ENCODE data around the gene TMEM208.

The TMEM208 gene

DNA sequence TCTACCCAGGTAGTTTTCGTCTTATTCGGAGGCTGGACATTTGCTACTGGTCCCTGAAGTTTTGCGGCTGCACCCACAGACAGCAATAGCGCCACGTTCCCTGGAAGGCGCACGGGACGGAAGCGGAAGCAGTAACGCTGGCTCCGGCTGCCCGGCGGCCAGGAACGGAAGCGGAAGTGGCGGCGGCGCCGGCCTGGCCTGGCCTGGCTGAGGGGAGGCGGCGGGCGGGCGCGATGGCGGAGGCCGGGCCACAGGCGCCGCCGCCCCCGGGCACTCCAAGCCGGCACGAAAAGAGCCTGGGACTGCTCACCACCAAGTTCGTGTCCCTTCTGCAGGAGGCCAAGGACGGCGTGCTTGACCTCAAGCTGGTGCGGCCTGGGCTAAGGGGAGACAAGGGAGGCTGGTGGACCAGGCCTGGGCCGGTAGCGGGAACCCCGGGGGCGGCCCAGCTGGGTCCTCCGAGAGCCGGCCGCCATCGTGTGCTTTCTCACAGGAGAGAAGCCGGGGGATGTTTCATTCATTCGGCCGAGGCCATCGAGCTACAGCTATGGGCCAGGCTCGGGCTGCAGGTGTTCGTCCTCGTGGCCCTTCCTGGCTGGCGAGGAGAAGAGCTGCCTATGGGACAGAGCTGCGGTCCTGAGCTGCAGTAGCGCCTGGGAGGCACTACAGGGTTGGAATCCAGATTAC, 34.8 kb upstream of the TMEM208 start, which contains the start of gene E2F4:
E2F4 (plus strand) TSS at position 161 of the 687 bp plus-strand sequence; CDS start at position 234, 73 bp downstream.
- DNase-seq = peak; percentile 82

GRCh38 chr16:67192781-67193361, 34.1 kb upstream of the TMEM208 start:
- no peak for DNase-seq

DNA sequence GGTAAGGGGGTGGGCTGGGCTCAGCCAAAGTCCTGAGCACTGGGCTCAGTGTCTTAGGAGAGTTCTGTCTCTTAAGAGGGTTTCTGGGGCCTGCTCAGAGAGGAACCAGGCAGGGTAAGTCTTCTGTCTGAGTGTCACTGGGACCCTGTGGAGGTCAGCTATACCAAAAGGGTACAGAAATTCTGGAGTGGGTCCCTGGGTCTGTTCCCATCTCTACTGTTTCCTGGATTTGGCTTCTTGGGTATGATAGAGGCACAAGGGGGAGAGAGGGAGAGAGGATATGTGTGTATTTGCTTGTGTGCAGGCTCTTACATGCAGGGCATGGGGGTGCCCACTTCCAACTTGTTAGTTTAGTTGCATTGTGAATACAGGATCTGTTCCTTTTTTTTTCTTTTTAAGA, 33.4 kb upstream of the TMEM208 start:
- DNase-seq = no peak

- no peak for DNase-seq
These were observed 32.7 kb upstream of the TMEM208 start for GRCh38 chr16:67194260-67194659.

DNA sequence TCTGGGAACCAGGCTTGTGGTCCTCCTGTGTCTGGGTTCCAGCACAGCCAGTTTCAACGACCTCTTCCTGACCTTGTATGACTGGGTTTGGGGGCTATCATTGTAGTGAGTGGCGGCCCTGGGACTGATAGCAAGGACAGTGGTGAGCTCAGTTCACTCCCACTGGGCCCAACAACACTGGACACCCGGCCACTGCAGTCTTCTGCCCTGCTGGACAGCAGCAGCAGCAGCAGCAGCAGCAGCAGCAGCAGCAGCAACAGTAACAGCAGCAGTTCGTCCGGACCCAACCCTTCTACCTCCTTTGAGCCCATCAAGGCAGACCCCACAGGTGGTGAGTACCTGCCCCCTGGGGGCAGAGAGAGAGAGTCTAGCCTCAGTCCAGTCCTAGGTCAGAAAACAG, 31.3 kb upstream of the TMEM208 start:
- no peak for DNase-seq

- DNase-seq = no peak
These were observed 30.0 kb upstream of the TMEM208 start for GRCh38 chr16:67196881-67197280.

- DNase-seq = no peak
These were observed 29.2 kb upstream of the TMEM208 start for GRCh38 chr16:67197704-67198103.

- DNase-seq = no peak
These were observed 28.6 kb upstream of the TMEM208 start for GRCh38 chr16:67198238-67198734.

GRCh38 chr16:67199011-67199807, 27.7 kb upstream of the TMEM208 start, which contains the start of gene ELMO3:
Gene ELMO3, plus strand, starts transcription at chr16:67199131. Its CDS starts 196 bp downstream, at chr16:67199327.
- DNase-seq = no peak

DNA sequence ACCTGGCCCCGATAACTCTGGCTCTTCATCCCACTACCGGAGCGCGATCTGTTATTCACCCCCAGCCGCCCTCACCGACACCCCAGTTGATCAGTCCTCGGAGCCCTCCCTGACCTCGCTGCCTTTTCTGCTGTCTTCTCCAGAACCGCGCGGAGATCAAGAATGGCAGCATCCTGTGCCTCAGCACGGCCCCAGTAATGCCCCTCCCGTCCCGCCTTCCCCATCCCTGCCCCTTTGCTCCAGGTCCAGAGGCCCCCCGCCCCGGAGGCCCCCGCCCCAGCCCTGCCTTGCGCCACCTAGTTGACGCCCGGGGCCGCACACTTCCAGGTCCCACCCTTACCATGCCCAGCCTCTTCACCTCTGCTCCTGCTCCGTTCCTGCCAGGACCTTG, 27.1 kb upstream of the TMEM208 start:
- no peak for DNase-seq

GRCh38 chr16:67200491-67200890, 26.4 kb upstream of the TMEM208 start:
- DNase-seq = no peak

- DNase-seq = no peak
These were observed 25.3 kb upstream of the TMEM208 start for GRCh38 chr16:67201411-67202345.

DNA sequence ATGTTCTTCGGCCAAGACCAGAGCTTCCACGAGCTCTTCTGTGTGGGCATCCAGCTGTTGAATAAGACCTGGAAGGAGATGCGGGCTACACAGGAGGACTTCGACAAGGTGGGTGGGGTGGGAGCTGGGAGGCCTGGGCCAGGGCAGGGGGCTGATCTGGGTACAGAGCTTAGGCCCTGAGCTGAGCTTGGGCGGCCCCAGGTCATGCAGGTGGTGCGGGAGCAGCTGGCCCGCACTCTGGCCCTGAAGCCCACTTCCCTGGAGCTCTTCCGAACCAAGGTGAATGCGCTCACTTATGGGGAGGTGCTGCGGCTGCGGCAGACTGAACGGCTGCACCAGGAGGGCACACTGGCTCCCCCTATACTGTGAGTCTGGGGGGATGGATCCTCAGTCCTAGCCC, 24.5 kb upstream of the TMEM208 start:
- no peak for DNase-seq

DNA sequence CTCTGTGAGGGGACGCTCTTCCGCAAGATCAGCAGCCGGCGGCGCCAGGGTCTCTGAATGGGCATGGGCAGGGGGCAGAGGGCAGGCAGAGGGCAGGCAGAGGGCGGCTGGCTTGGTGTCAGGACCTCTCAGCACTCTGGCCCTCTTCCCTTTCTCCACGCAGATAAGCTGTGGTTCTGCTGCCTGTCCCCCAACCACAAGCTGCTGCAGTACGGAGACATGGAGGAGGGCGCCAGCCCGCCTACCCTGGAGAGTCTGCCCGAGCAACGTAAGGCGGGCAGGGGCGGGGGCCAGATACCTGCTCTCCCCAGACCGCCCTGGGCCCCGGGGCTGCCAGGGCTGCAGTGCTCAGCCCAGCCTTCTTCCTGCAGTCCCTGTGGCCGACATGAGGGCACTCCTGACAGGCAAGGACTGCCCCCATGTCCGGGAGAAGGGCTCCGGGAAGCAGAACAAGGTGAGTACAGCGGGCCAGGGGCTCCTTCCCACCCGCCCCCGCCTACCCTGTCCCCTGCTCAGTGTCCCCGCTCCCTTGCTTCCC, 23.9 kb upstream of the TMEM208 start:
- DNase-seq = no peak

DNA sequence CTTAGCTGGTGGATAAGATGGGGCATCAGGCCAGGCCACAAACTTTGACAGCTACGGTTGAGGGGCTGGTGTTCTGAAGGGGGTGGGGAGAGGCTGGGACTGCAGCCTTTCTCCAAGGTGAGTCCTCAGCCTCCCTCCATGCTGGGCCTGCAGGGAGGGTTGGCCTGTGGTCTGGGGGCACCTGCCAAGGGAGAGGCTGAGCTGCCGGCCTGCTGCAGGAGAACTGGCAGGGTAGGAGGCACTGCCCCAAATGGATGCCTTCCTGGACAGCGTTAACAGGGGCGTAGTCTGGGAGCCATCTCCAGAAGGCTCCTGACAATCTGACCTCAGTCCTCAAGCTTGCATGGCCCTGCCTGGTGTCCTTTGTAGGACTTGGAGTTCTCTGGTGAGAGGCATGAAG, 22.9 kb upstream of the TMEM208 start:
- DNase-seq = no peak

DNA sequence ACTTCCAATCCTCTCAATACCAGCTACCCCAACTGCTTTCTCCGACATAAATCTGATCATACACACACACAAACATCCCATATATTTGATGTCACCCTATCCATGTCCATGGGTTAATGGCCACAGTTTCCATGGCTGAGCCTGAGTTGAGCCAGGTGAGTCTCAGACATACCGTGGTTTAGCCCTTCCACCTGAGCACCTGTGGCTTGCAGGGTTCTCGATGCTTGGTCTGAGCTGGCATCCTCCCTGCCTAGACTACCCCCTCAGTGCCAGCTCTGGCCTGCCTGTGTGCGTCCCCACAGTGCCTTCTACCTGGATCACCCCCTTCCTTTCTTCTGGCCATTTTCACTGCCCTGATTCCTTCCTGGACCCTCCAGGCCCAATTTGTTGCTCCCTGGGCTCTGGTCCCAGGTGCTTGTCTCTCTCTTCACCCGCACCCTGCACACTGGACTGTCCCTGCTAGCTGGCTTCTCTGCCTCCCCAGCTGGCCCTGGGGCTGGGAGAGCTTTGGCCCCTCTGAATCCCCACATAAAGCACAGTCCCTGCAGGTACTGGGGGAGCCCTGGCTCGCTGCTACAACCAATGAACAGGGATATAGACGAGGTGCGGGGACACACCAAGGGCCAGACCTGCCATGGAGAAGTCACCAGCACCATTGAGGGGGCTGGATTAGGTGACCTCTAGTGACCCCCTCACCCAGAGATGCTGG, 20.6 kb upstream of the TMEM208 start:
- no peak for DNase-seq

- DNase-seq = no peak
These were observed 20.1 kb upstream of the TMEM208 start for GRCh38 chr16:67206838-67207248.

DNA sequence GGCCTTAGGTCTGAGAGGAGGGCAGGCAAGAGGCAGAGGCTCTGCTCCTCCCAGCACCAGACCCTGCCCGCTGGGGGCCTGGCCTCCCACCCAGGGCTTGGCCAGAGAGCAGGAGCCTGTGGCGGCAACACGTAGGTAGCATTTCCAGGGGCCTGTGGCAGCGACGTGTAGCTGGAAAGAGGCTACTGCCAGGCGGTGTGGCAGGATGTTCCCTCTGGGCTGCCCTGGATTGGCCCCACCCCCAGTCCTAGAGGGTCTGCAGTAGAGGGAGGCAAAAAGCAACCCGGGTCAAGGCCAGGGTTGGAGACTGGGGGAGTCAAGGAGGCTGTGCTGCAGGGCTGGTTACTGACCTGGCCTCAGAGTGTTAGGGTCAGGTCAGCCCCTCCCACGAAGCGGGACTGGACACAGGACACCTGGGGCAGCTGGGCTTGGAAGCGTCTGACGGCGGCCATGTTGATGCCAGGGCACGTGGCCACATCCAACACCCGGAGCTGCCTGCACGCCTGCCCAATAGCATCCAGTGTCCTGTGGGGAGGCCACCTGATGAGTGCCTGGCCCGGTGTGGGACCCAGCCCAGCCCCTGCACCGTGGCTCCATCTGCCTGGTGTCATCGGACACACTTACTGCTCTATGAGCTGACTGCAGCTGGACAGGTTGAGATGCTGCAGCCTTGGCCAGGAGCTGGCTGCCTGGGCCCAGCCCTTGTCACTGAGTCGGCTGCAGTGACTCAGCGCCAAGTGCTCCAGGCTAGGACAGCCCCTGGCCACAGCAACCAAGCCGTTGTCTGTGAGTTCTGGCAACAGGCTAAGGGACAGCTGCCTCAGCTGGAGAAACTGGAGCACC, 19.5 kb upstream of the TMEM208 start:
- DNase-seq = no peak

- no peak for DNase-seq
These were observed 18.6 kb upstream of the TMEM208 start for GRCh38 chr16:67208154-67208896.

GRCh38 chr16:67209565-67209964, 17.4 kb upstream of the TMEM208 start:
- DNase-seq = no peak

All from activated effector memory CD4-positive, alpha-beta T cell treated with Interleukin-2 at 50 U/mL for 16 hours (primary cell).